Cardiac muscle cell (in vitro differentiated cells and primary cell): ENCODE results near the gene TEX29. TPM values are rescaled to one million over a fixed set of nuclear protein-coding genes. Genes with fewer than 3 reads are reported as not detected.

Source experiments
- DNase-seq, 2 donors: peaks; one replicate each; pipeline versions ENCODE4 v3.0.0 to v3.0.0-alpha.2; 2010 to 2017; ENCODE audit warnings: low read depth in 1 of 2, low spot score in 1 of 2
- H3K27ac ChIP-seq: fragments of 200-600 bp; sonication (generic); 2 replicates; pipeline ENCODE4 v1.5.1; 2016
- H3K27me3 ChIP-seq: fragments of 200-600 bp; sonication (generic); 2 replicates; pipeline ENCODE4 v1.6.0; 2016; ENCODE audit warnings: control low read depth
- H3K36me3 ChIP-seq: fragments of 200-600 bp; sonication (generic); 2 replicates; pipeline ENCODE4 v1.5.1; 2016; ENCODE audit warnings: control low read depth
- H3K4me1 ChIP-seq: fragments of 200-600 bp; sonication (generic); 2 replicates; pipeline ENCODE4 v1.8.1; 2017; ENCODE audit warnings: low read depth, mild to moderate bottlenecking, mixed run types
- H3K4me3 ChIP-seq: fragments of 200-600 bp; sonication (generic); 2 replicates; pipeline ENCODE4 v1.5.1; 2016; ENCODE audit warnings: mild to moderate bottlenecking
- H3K9me3 ChIP-seq: fragments of 200-600 bp; sonication (generic); 2 replicates; pipeline ENCODE4 v1.5.1; 2017; ENCODE audit warnings: low read depth, mild to moderate bottlenecking, control low read depth
- CTCF ChIP-seq: IDR thresholded peaks from 2 replicates; pipeline ENCODE4 v1.5.1; 2012; ENCODE audit warnings: low read depth, mild to moderate bottlenecking, low read length
- polyA plus RNA-seq: library from polyadenylated mRNA; unstranded; fragments of >200 nt; fragmentation: Nextera tagmentation; extraction: Ambion mirVana; gene quantifications from 2 replicates; pipeline ENCODE4 v1.2.1, GENCODE V29; 2016
- total RNA-seq: library from RNA; depleted of rRNA; stranded (reverse); fragments of >200 nt; gene quantifications from 2 replicates; pipeline ENCODE4 v1.2.3, GENCODE V29; 2016

TEX29 gene
- total and polyA plus RNA-seq, 2 experiments from 2014 or later: not detected

DNA sequence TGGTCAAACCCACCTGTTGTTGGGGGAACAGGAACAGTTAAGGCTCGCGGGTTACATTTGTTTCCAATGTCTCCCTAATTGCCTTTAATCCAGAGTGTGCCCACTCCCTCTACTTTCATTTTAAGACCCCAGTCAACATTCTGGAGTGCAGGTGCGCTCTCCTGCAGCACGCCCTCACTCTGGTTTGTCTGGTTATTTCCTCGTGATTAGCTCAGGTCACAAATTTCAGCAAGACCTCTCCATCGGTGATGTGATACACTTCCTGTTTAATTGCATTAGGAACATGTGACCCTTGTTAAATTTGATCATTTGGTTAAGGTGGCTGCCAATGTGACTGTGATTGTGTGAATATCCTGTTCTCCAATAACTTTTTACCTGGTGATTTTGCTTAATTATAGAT is 53.0 kb downstream of the TEX29 start:
- Histone ChIP-seq H3K4me3 (no peak overlapping the region), H3K27me3 (no peaks in the 10 kb centered on the region), H3K4me1 (no peaks in the 10 kb centered on the region), H3K27ac (no peak overlapping the region), H3K36me3 (no peaks in the 10 kb centered on the region), H3K9me3 (no peaks in the 10 kb centered on the region)
- no peak for TF ChIP-seq CTCF
- no peak for DNase-seq

DNA sequence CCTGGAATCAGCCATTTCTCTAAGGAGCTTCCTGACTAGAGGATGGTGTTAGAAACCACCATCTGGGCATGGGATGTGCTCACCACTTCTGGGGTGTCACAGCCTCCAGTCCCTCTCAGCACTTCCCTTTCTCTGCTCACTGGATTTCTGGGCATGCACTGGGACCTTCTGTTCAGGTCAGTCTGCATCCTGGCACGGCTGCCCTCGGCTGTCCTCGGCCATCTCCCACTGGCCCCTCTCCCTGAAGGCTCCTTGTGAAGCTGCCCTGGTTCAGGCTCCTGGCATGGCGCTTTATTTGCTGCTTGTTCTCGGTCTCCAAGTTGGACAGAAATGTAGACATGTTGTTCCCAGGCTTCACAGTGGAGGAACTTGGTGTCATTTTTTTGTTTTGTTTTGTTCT is 60.0 kb downstream of the TEX29 start:
- no peaks in the 10 kb centered on the region for H3K9me3 ChIP-seq
- H3K4me3 ChIP-seq: no peak overlapping the region
- no peak overlapping the region for H3K27ac ChIP-seq
- H3K36me3 ChIP-seq: no peaks in the 10 kb centered on the region
- DNase-seq: no peak
- no peaks in the 10 kb centered on the region for H3K27me3 ChIP-seq
- no peak for TF ChIP-seq CTCF
- H3K4me1 ChIP-seq: no peaks in the 10 kb centered on the region

DNA sequence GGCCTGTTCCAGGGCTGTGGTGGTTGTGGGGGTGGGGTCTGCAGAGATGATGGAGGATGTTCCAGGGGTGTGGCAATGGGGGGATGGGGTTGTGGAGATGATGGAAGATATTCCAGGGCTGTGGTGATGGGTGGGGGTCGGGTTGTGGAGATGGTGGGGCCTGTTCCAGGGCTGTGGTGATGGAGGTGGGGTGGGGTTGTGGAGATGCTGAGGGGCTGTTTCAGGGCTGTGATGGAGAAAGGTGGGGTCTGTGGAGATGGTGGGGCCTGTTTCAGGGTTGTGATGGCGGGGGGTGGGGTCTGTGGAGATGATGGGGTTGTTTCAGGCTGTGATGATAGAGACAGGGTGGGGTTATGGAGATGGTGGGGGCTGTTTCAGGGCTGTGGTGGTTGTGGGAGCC is 62.0 kb downstream of the TEX29 start:
- H3K4me1 ChIP-seq: no peaks in the 10 kb centered on the region
- H3K27me3 ChIP-seq: no peaks in the 10 kb centered on the region
- no peak overlapping the region for H3K4me3 ChIP-seq
- TF ChIP-seq CTCF: no peak
- no peak overlapping the region for H3K27ac ChIP-seq
- no peaks in the 10 kb centered on the region for H3K9me3 ChIP-seq
- no peak for DNase-seq
- H3K36me3 ChIP-seq: no peaks in the 10 kb centered on the region

GRCh38 chr13:111382877-111383276 is 62.4 kb downstream of the TEX29 start:
- no peak for TF ChIP-seq CTCF

DNA sequence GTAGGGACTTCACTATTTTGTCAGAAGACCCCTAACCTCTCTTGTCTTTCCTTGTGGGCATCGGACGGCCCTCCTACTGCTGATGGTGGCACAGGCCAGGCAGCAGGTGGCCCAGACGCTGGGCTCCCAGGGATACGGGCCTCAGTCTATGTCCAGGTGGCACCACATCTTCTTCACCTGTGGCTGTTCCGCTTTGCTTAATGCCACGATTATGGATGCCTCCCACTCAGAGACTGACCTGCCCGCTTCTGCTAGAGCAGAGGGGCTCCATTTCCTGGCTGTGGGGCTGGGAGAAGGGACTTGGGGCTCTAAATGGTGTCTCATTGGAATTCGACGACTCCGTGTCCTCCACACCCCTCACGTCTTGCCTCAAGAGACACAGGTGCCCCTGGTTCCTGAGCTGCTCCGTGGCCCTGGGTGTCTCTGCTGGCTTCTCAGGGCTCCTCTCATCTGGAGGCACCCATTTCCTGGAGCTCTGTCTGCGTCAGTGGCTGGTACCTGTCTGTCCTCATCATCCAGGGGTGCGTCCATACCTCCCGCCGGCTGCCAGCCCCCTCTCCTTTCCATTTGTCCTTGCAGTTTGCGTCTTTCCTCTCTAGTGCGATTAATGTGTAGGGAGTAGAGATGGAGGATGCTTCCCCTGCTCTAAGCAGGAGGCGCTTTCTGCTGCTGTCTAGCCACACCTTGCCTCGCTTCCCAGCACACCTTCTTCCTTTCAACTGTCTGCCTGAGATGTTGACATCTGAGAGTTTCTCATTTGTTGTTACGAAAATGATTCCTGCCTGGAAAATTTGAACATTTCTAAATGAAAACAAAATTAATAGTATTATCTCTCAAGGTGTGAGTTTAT is 63.4 kb downstream of the TEX29 start:
- TF ChIP-seq CTCF: no peak
- Histone ChIP-seq H3K27me3 (no peaks in the 10 kb centered on the region), H3K36me3 (no peaks in the 10 kb centered on the region), H3K9me3 (no peaks in the 10 kb centered on the region), H3K4me1 (no peaks in the 10 kb centered on the region), H3K4me3 (no peak overlapping the region), H3K27ac (no peak overlapping the region)
- DNase-seq: no peak

More at GRCh38 chr13:111382877-111383276, 62.4 kb downstream of the TEX29 start:
- Histone ChIP-seq H3K27ac (no peak overlapping the region), H3K4me1 (no peaks in the 10 kb centered on the region), H3K9me3 (no peaks in the 10 kb centered on the region), H3K4me3 (no peak overlapping the region), H3K36me3 (no peaks in the 10 kb centered on the region), H3K27me3 (no peaks in the 10 kb centered on the region)
- no peak for DNase-seq
